Sciatic nerve (tissue), 2 donors: ENCODE results near the gene MRPS23. TPM values are rescaled to one million over a fixed set of nuclear protein-coding genes. Genes with fewer than 3 reads are reported as not detected.
A peak's percentile ranks its signal among the peaks of the same experiment; 100 is the strongest.

Experiments used
- ATAC-seq: fragments of 200-7000 bp; cut with Tn5 transposase; one replicate; pipeline ENCODE4 v1.9.1; 2020; ENCODE audit warnings: mild to moderate bottlenecking, moderate library complexity
- DNase-seq: peaks from one replicate; pipeline ENCODE4 v3.0.0-alpha.2; 2020; ENCODE audit warnings: low spot score
- intact Hi-C: fragments of 100-400 bp; cut with DNase I; formaldehyde crosslinking; loops from one replicate; pipeline ENCODE4 v1.14.2; 2022
- total RNA-seq: library from RNA; stranded (reverse); fragmentation: NEBNext Ultra II Directional; extraction: Animal tissue kit (Norgen Biotek cat#: 25700); gene quantifications from one replicate; pipeline ENCODE4 v1.2.1, GENCODE V29; 2021
- donor health status: DM: no; HTN: no; CAD: no.
- donor health status: DM: no; HTN: no; CAD: no.

Gene MRPS23
- total RNA-seq: 27.1 TPM

- DNase-seq: peak; percentile 98
- intact Hi-C loops: loop anchor here (10.0 kb wide), 1 partner anchor 265 kb away; no protein-coding TSS in a partner anchor
- ATAC-seq: peak; percentile 98
Measured at GRCh38 chr17:57849874-57850754, at the start of gene MRPS23. Gene MRPS23 (minus strand): TSS chr17:57850044. CDS start chr17:57850010, 34 bp downstream.

DNA sequence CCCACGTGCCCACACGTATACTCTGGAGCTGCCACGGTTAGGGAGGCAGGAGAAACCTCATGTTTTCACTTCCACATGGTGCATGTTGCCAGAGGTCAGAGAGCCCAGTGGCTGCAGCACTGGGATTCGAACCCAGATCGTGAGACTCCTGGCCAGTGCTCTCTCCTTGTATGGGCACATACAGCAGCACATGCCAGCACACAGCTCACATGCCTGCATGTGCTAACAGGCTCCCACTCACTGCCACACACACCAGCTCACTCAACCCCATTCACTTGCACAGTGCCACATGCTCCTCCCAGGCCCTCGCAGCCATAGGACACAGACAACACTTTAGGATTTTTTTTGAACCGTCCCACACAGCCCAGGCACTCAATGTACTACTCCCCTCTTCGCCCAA is 49.5 kb upstream of the MRPS23 start:
- intact Hi-C loops: no loop called here
- DNase-seq (no peak), ATAC-seq (peak; percentile 49)

GRCh38 chr17:57898487-57899311 is 48.9 kb upstream of the MRPS23 start:
- intact Hi-C loops: no loop called here
- ATAC-seq (peak; percentile 75), DNase-seq (peak; percentile 72)

GRCh38 chr17:57895382-57896060 is 45.7 kb upstream of the MRPS23 start:
- ATAC-seq (no peak), DNase-seq (no peak)
- intact Hi-C loops: no loop called here

DNA sequence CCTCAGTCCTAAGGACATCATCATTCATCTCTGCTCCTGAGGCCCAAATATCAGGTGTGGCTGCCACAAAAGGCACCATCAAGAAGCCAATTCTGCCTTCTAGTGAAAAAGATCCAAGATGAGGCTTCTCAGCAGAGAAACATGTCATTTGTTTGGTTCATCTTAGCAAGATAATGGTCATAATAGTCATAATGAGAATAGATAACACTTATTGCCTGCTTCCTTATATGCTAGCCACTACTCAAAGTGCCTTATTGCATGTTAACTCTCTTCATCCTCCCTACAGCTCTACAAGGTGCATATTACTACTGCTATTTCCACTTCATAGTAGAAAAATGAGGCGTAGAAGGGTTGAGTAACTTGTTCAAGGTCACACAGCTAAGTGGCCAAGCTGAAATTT is 45.0 kb upstream of the MRPS23 start:
- ATAC-seq (no peak), DNase-seq (no peak)
- intact Hi-C loops: no loop called here

DNA sequence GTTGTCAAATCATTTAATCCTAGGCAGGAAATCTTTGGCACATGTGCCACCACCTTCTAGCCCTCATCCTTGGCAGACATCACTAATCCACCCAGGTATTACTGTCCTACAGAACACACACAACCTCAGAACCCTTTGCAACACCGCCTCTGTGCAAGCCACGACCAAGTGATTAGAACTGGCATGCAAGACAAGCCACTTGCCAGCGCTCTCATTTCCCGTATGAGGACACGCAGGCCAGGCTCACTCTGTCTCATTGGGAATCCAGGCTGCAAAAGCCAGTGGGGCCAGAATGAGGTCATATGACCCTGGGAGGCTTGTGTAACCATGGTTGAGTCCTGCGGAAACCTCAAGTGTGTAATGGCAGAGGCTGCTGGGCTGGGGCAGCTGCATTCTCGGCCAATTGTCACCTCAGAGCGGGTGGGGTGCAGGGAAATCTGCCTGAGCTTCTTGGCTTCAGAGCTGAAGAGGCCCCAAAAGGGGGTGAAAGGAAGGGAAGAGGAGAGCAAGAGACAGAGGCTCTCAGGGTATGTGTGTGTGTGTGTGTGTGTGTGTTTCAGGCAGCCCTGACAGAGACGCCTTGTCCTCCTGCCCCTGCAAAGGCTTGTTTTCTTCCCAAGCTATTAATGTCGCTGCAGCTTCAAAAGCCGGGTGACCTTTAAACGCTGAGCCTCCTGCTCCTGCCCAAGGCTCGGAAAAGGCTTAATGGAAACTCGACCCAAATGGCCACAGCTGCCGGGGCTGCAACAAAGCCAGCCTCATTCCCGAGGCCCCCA is 43.2 kb upstream of the MRPS23 start:
- intact Hi-C loops: no loop called here
- peak; percentile 90 for DNase-seq
- ATAC-seq: peak; percentile 95

DNA sequence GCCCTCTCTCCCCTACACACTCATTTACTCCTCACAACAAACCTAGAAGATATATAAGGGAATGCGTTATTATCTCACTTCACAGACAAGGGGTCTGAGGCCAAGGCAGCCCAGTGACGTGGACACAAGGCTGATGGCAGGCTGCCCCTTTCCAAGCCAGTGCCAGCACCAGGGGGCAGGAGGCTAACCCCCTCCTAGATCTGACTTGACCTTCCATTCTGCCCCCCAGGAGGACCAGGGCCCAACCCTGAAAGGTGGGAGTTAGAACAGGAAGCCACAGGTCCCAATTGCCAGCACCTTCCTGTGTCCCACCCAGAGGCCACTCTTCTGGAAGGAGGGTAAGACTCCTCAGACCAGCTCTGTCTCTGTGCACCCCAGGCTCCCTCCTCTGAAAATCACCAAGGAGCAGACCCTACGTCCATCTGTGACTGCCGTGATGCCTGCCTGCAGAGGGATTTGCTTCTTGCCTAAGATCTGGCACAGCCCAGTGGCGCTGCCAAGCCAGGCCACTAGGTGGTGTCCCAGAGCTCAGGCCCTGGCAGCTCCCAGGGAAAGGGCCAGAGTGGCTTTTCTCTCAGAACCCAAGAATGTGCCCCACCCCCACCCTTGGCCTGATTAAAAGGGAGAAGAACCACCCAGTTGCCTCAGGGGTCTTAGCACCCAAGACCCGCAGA is 42.4 kb upstream of the MRPS23 start:
- intact Hi-C loops: no loop called here
- ATAC-seq (peak; percentile 75), DNase-seq (peak; percentile 92)

DNA sequence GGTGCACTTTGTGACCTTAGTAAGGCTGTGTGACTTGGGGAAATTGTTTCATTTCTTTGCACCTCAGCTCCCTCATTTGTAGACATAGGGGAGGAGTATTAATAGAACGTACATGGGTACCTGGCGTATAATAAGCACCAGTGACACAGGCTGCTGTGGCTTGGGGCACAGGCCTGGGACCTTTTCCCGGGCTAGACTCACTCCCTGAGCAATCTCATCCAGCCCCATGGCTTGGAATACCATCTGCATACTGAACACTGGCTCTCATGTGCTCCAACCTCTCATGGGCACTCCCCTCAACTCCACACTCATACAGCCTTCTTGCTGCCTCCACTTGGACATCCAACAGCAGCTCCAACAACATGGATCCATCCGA is 41.0 kb upstream of the MRPS23 start:
- intact Hi-C loops: no loop called here

DNA sequence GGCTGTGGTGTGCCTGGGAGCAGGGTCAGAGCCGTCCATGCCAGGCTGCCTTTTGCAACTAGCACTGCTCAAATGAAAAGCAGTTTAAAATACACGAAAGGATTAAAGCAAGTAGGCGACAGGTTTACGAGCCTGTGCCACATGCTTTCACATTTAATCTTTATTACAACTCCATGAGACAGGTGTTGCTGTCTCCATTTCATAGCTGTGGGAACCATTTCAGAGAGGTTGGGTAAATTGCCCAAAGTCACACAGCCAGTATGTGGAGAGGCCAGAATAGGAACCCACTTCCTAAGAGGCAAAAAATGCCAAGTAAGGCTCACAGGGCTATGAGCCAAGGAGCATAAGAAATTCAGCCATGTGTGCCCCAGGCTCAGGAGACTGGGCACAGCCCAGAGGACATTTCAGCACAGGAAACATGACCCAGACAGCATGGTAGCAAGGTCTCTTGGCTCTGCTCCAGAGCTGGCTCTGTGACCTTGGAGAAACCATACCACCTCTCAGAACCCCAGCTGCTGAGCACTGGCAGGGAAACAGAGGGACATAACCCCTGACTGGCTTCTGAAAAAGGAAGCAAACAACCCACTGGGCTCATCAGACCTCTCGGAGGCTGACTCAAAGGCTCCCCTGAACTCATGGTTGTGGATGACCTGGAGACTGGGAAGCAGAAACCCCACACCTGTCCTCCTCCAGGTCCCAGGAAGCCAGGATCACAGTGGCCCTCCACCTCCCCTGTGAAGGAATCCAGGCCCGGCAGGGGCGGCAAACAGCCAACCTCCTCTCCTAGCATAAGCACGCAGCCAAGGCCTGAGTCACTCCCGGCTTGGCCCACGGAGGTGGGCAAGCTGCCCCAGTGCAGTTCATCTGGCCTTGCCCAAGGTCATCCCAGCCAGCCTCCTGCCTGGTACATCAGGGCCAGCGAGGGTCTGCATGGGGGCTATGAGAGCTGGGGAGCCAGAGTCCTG is 40.3 kb upstream of the MRPS23 start:
- intact Hi-C loops: no loop called here
- DNase-seq: peak; percentile 85
- peak; percentile 23 for ATAC-seq

More for the DNA sequence above, 41.0 kb upstream of the MRPS23 start:
- DNase-seq (no peak), ATAC-seq (no peak)

GRCh38 chr17:57889252-57889651 is 39.4 kb upstream of the MRPS23 start:
- no peak for ATAC-seq
- intact Hi-C loops: no loop called here
- DNase-seq: no peak

DNA sequence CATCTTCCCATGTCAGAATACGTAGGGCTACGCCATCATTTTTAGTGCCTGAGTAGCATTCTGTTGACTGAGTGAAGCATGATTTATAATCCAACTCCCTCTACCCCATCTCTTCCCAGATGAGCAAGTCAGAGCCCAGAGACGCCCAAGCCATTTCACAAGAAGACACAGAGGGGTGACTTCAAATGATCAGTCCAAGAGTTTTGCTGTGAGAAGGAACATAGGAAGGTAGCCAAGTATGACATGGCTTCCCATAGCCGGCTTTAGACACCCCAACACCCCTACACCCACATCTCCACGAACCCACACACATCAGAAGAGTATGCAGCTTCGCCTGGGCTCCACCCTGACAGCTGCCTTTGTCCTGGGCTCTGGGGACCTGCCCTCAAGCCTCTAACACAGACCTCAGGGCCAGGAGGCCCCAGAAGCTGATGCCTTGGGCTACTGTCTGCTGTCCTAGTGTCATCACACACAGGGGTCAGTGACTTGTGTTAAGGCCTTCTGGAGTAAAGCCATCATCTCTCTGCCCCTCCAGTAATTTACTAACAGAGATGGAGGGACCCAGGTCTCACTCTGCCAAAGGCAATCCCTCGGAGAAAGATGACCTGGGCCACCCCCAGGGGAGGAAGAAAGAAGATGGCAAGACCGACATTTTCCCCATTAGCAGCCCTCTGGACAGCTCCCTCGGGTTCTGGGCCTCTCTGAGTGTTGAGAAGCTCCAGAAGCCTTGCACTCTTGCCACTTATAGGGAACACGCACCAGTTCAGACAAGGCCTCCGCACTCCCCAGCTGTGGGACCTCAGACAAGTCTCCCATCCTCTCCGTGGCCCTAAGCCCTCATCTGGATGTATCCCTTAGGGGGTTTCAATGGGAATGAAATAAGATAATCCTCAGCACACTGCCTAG is 38.7 kb upstream of the MRPS23 start:
- ATAC-seq: no peak
- intact Hi-C loops: no loop called here

GRCh38 chr17:57887161-57887560 is 37.3 kb upstream of the MRPS23 start:
- intact Hi-C loops: no loop called here
- ATAC-seq: no peak

More for the DNA sequence above, 38.7 kb upstream of the MRPS23 start:
- DNase-seq: no peak

DNA sequence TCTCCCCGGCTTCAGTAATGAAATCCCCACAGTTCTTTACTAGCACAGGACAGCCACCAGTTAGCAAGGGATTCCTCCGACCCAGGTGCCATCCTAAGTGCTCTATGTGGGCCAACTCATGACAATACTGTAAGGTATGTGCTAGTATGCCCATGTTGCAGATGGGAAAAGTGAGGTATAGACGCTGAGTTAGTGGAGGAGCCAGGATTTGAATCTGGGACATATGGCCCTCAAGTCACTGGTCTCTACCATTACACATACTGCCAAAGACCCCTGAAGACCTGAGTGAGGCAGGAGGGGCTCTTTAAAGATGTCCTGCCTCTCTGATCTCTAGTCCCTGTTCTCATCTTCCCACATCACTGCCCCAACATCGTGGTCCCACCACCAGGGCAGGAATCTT is 36.2 kb upstream of the MRPS23 start:
- ATAC-seq (no peak), DNase-seq (no peak)
- intact Hi-C loops: no loop called here

More at GRCh38 chr17:57887161-57887560, 37.3 kb upstream of the MRPS23 start:
- no peak for DNase-seq

GRCh38 chr17:57885148-57885915 is 35.5 kb upstream of the MRPS23 start:
- DNase-seq (no peak), ATAC-seq (no peak)
- intact Hi-C loops: no loop called here

DNA sequence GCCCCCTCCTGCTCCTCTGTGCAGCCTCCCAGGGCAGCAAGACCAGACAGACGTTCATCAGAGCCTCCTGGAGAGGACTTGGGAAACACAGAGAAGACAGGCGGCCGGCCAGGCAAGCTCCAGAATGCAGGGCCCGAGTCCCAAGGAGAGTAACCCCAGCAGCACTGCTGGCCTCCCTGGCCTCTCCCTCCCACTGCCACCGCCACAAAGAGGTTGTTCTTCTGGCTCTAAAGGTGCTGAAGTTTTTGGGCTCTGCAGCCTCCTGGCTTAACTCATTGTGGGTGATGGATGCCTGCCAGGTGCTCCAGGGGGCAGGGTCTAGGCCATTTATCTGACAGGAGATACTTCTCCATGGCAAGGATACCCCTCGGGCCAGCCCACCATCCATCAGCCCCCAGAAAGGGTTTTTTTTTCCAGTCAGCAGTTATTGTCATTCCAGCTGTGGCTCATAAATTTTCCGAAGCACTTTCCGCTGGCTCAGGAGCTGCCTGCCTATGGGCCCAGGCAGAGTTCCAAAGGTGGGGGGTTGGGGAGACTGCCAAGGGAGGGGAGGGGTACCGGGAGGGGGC is 32.0 kb upstream of the MRPS23 start:
- intact Hi-C loops: no loop called here
- DNase-seq: peak; percentile 73
- ATAC-seq: peak; percentile 81
